Right renal pelvis (tissue), 4 donors: ENCODE data around the gene TRAIP. TPM values are rescaled to one million over a fixed set of nuclear protein-coding genes. Genes with fewer than 3 reads are reported as not detected.

Source experiments
- polyA plus RNA-seq, 4 donors: library from polyadenylated mRNA; unstranded; fragments of 120-200 nt; gene quantifications; one replicate each; pipeline ENCODE4 v1.2.1, GENCODE V29; 2013; ENCODE audit not compliant: insufficient read length in 4 of 4

The TRAIP gene
- polyA plus RNA-seq, 4 donors: 8.6 to 10.4 (median 9.9) TPM

Other genes starting within 250 kb of the TRAIP start
- gene APEH, start 182.2 kb downstream of the TRAIP start, polyA plus RNA-seq: 100 to 1,000 TPM; 143 to 155 (median 147) TPM
- gene MST1, start 167.1 kb downstream of the TRAIP start, polyA plus RNA-seq: 100 to 1,000 TPM; 115 to 197 (median 150) TPM
- 10 to 100 TPM; 35.2 to 38.2 (median 36.8) TPM for gene RNF123, start 167.0 kb downstream of the TRAIP start, polyA plus RNA-seq
- gene AMIGO3, start 136.9 kb downstream of the TRAIP start, polyA plus RNA-seq: 1 to 10 TPM in 3 of 4 donors, under 1 TPM in 1; 0.94 to 2.6 (median 1.3) TPM
- 10 to 100 TPM; 12.8 to 17.0 (median 14.0) TPM for gene GMPPB, start 132.6 kb downstream of the TRAIP start, polyA plus RNA-seq
- gene IP6K1, start 70.0 kb downstream of the TRAIP start, polyA plus RNA-seq: 10 to 100 TPM; 54.0 to 64.2 (median 59.5) TPM
- under 1 TPM in 1 of 4 donors, not detected in 3; 0.05 TPM for gene CDHR4, start 56.7 kb downstream of the TRAIP start, polyA plus RNA-seq
- gene INKA1, start 53.3 kb downstream of the TRAIP start, polyA plus RNA-seq: 10 to 100 TPM; 10.3 to 13.1 (median 12.0) TPM
- 10 to 100 TPM; 35.4 to 45.3 (median 39.2) TPM for gene UBA7, start 42.6 kb downstream of the TRAIP start, polyA plus RNA-seq
- under 1 TPM; 0.07 to 0.39 (median 0.15) TPM for gene CAMKV, start 13.3 kb upstream of the TRAIP start, polyA plus RNA-seq
- gene MST1R, start 47.3 kb upstream of the TRAIP start, polyA plus RNA-seq: 1 to 10 TPM in 3 of 4 donors, under 1 TPM in 1; 0.84 to 1.5 (median 1.3) TPM
- 10 to 100 TPM in 1 of 4 donors, 1 to 10 TPM in 3; 7.1 to 10.8 (median 7.9) TPM for gene MON1A, start 73.2 kb upstream of the TRAIP start, polyA plus RNA-seq
- gene RBM6, start 83.6 kb upstream of the TRAIP start, polyA plus RNA-seq: 100 to 1,000 TPM in 3 of 4 donors, 10 to 100 TPM in 1; 98.8 to 148 (median 115) TPM
- gene RBM5, start 232.4 kb upstream of the TRAIP start, polyA plus RNA-seq: 100 to 1,000 TPM; 231 to 273 (median 235) TPM